ENCODE measurements around the gene LMBRD1. TPM values are rescaled to one million over a fixed set of nuclear protein-coding genes. Genes with fewer than 3 reads are reported as not detected.

The LMBRD1 gene
- total RNA-seq, 3 donors from 2014 or later, result 55.0 to 87.9 (median 63.3) TPM

DNA sequence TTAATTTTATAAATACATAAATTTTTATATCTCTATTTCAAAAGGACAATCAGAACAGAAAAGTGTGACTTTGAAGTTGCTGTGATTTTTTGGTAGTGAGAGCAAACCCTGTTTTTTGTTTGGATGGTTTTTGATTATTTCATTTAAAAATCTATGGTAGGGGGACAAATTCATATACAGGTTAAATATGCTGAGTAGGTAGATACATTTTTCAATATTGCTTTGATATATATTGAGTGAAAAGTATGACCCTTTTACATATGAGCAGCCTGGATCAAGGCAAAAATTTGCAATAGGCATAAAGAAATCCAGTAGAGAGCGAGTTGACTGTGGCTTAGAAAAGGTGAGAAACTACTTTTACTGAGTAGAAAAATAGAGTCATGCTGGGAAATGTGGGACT is 132.3 kb downstream of the LMBRD1 start:
- no peak for ATAC-seq
- TF ChIP-seq, protein P1, sequence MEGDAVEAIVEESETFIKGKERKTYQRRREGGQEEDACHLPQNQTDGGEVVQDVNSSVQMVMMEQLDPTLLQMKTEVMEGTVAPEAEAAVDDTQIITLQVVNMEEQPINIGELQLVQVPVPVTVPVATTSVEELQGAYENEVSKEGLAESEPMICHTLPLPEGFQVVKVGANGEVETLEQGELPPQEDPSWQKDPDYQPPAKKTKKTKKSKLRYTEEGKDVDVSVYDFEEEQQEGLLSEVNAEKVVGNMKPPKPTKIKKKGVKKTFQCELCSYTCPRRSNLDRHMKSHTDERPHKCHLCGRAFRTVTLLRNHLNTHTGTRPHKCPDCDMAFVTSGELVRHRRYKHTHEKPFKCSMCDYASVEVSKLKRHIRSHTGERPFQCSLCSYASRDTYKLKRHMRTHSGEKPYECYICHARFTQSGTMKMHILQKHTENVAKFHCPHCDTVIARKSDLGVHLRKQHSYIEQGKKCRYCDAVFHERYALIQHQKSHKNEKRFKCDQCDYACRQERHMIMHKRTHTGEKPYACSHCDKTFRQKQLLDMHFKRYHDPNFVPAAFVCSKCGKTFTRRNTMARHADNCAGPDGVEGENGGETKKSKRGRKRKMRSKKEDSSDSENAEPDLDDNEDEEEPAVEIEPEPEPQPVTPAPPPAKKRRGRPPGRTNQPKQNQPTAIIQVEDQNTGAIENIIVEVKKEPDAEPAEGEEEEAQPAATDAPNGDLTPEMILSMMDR (IDR thresholded peaks at IDR 0.05), result no peak
- DNase-seq, result no peak
- Histone ChIP-seq H3K36me3 (ENCODE audit: low read depth) (no peaks in the 10 kb centered on the region), H3K9me3 (no peaks in the 10 kb centered on the region), H3K4me1 (ENCODE audit: low read depth) (no peaks in the 10 kb centered on the region), H3K4me3 (no peak overlapping the region)
- intact Hi-C loops (cut with DNase I, micrococcal nuclease), result no loop called here

DNA sequence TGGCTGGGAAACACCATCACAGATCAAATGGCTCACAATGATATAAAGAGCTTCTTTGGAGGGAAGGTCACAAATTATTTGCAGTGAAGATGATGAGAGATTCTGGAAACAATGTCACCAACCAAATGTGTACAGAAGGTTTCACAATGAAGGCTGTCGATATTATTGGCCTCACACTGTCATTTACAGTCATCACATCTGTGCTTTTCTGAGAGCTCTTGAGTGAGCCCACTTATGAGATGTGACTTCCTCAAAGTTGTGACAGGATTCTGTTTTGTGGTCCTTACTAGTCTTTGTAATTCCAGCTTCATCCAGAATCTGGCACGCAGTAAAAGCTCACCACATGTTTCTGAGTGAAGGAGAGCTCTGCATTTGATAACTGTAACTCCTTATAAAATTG is 133.6 kb downstream of the LMBRD1 start:
- Histone ChIP-seq H3K4me3 (no peak overlapping the region), H3K36me3 (ENCODE audit: low read depth) (no peaks in the 10 kb centered on the region), H3K9me3 (no peaks in the 10 kb centered on the region), H3K4me1 (ENCODE audit: low read depth) (no peaks in the 10 kb centered on the region)
- intact Hi-C loops (cut with DNase I, micrococcal nuclease), result no loop called here
- ATAC-seq (no peak), DNase-seq (no peak)
- TF ChIP-seq, protein P1 (IDR thresholded peaks at IDR 0.05), result no peak

DNA sequence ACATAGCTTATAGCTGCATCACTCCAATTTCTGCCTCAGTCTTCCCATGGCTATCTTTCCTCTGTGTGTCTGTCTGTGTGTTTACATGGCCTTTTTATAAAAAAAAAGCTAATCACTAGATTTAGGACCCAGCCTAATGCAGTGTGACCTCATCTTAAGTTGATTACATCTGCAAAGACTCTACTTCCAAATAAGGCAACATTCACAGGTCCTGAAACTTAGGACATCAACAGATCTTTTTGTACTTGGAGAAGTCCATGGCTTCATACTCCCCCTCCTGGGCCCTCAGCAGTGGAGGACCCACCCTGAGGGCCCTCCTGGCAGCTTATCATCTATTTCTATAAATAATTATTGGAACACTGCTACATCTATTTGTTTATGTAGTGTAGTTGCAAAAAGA is 146.1 kb downstream of the LMBRD1 start:
- ATAC-seq (no peak), DNase-seq (no peak)
- Histone ChIP-seq H3K9me3 (no peaks in the 10 kb centered on the region), H3K4me3 (no peak overlapping the region), H3K4me1 (ENCODE audit: low read depth) (no peaks in the 10 kb centered on the region), H3K36me3 (ENCODE audit: low read depth) (no peaks in the 10 kb centered on the region)
- TF ChIP-seq, protein P1 (IDR thresholded peaks at IDR 0.05), result no peak
- intact Hi-C loops (cut with DNase I, micrococcal nuclease), result no loop called here

DNA sequence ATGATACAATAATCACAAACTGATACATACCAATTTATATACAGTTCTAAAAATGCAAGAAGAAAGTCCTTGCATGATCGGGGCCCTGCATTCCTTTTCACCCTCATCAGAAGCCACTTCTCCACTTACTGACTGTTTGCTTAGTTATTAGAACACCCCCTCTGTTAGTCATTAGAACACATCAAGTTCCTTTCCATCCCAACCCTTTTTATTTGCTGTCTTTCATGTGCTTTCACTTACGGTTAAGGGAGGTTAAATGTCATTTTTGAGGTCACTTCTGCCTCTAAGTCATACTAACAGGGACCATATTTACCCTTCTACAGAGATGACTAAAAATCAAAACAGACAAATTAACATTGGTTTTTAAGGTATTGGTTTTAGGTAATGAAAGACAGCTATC is 149.1 kb downstream of the LMBRD1 start:
- TF ChIP-seq, protein P1 (IDR thresholded peaks at IDR 0.05), result no peak
- ATAC-seq (no peak), DNase-seq (no peak)
- Histone ChIP-seq H3K4me1 (ENCODE audit: low read depth) (no peaks in the 10 kb centered on the region), H3K36me3 (ENCODE audit: low read depth) (no peaks in the 10 kb centered on the region), H3K4me3 (no peak overlapping the region), H3K9me3 (no peaks in the 10 kb centered on the region)
- intact Hi-C loops (cut with DNase I, micrococcal nuclease), result no loop called here

DNA sequence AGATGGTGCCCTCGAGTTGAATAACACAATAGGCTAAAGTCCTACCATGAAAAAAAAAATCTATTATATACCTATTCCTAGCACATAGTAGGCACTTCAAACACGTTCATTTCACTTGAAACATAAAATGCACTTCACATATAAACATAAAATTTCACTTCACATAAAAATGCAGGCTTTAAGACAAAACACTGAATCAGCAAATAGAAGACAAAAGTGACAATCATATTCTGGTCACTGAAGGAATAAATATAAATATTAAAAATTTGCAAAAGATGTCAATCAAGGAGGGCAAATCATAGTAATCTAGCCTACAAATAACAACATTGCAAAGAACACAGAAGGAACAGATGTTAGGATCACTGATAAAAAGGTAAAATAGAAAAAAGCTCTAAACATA is 153.1 kb downstream of the LMBRD1 start:
- intact Hi-C loops (cut with DNase I, micrococcal nuclease), result no loop called here
- TF ChIP-seq, protein P1 (IDR thresholded peaks at IDR 0.05), result no peak
- no peak for DNase-seq
- Histone ChIP-seq H3K36me3 (ENCODE audit: low read depth) (no peaks in the 10 kb centered on the region), H3K4me3 (no peak overlapping the region), H3K4me1 (ENCODE audit: low read depth) (no peaks in the 10 kb centered on the region), H3K9me3 (no peaks in the 10 kb centered on the region)
- ATAC-seq, result no peak

DNA sequence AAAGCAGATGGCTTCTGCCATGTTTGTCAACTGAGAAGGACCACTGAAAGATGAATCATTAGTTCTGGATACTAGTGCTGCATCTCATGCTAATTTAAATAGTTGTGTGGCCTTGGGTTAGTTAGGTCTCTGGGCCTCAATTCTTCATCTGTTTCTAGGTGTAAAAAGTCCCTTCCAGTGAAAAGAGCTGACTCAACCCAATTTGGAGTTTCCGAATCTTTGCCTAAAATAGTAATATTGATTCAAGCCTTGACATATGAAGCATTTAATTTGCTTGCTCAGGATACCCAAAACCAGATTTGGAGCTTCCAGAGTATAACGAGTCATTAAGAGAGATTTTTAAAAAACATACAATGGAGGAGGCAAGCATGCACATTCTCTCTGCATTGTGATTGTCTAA is 163.9 kb downstream of the LMBRD1 start:
- no peaks in the 10 kb centered on the region for H3K4me1 ChIP-seq (ENCODE audit: low read depth)
- no peak overlapping the region for H3K4me3 ChIP-seq
- ATAC-seq, result no peak
- DNase-seq, result no peak
- intact Hi-C loops (cut with DNase I, micrococcal nuclease), result no loop called here
- no peaks in the 10 kb centered on the region for H3K9me3 ChIP-seq
- TF ChIP-seq, protein P1 (IDR thresholded peaks at IDR 0.05), result no peak
- H3K36me3 ChIP-seq (ENCODE audit: low read depth), result no peaks in the 10 kb centered on the region
